ENCODE results near the gene IQGAP3.
"Not testable (repeated sequence)": the region's sequence is repeated elsewhere in the genome, so short reads cannot be mapped to it uniquely, and the experiment has no call there.

Gene IQGAP3, protein sequence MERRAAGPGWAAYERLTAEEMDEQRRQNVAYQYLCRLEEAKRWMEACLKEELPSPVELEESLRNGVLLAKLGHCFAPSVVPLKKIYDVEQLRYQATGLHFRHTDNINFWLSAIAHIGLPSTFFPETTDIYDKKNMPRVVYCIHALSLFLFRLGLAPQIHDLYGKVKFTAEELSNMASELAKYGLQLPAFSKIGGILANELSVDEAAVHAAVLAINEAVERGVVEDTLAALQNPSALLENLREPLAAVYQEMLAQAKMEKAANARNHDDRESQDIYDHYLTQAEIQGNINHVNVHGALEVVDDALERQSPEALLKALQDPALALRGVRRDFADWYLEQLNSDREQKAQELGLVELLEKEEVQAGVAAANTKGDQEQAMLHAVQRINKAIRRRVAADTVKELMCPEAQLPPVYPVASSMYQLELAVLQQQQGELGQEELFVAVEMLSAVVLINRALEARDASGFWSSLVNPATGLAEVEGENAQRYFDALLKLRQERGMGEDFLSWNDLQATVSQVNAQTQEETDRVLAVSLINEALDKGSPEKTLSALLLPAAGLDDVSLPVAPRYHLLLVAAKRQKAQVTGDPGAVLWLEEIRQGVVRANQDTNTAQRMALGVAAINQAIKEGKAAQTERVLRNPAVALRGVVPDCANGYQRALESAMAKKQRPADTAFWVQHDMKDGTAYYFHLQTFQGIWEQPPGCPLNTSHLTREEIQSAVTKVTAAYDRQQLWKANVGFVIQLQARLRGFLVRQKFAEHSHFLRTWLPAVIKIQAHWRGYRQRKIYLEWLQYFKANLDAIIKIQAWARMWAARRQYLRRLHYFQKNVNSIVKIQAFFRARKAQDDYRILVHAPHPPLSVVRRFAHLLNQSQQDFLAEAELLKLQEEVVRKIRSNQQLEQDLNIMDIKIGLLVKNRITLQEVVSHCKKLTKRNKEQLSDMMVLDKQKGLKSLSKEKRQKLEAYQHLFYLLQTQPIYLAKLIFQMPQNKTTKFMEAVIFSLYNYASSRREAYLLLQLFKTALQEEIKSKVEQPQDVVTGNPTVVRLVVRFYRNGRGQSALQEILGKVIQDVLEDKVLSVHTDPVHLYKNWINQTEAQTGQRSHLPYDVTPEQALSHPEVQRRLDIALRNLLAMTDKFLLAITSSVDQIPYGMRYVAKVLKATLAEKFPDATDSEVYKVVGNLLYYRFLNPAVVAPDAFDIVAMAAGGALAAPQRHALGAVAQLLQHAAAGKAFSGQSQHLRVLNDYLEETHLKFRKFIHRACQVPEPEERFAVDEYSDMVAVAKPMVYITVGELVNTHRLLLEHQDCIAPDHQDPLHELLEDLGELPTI (N-terminal part only)

DNA sequence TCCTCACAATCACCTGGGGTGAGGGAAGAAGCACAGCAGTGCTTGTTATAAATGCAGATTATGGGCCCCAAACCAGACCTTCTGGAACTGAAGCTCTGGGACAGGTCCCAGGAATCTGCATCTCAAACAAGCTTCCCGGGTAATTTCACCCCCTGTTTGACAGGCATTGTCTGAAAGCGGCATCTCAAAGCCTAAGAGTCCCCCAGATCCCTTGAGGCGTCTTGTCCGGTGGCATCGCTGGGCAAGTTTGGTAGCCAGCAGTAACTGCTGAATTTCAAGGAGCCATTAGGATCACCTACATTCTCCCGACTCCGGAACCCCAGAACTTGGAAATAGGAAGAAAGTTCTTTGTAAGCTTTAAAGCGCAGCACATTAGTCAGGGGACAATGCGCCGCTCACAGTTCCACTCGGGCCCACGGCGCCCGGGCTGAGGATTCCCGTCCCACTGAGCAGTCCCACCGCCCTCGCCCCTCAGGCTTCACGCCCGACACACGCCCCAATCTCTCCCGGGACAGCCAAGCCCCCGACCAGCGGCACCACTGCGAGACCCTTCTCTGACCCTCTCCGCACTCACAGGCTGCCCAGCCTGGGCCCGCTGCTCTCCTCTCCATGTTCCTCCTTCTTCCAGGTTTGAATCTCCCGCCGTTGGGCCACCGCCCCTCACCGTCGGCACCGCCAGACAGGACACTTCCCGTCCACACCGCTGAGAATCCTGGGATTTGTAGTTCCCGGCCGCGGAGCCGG, at the start of gene IQGAP3:
Gene IQGAP3 (minus strand): TSS at position 647 of the 744 bp plus-strand sequence. CDS start 36 bp downstream, at position 611.
- peak; percentile 88 for DNase-seq

DNA sequence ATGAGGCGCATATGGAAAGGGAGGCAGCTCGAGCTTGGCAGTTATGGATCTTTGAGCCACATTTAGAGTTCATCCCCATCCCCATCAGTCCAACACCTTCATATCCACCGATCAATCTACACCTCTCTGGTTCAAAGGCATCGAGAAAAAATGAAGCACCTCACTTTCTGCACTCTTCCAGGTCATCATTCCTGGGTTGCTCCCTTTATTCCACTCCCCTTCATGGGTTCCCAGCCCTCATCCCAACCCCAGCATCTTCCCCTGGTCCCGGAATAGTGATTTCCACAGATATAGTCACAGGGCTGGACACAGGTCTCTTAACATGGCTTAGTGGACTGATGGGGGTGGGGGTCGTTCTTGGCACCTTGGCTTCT, 47.2 kb upstream of the IQGAP3 start:
- DNase-seq = no peak

DNA sequence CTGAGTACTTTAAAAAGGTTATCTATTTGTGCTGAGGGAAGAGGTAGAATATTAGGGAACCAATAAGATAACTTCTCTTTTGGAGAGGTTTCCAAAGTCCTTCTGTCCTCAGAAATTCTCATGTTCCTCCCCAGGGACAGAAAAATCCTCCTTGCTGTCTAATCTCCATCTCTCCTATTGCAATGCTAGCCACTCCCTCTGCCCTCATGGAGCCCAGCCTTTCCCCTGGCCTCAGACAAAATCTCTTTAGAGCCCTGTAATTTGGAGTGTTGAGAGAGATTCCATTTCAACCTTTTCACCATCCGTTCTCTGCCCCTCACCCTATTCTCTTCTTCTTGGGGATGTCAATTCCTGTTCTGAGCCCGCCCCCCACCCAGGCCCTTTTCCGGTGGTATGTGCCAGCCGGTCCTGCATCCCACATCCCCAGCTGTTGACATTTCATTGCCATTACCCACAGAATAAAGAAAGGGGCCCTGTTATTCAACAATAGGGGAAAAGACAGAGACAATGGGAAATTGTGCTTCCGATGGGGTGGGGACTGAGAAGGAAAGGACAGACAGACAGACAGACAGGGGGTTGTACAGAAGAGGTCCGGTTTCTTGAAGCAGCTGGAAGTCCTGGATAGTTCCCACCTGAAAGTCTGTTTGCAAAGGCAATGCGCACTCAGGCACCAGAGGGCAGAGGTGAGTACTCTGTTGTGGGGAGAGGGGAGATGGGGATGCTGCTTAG, 46.7 kb upstream of the IQGAP3 start, which contains the start of gene HAPLN2:
Gene HAPLN2 (plus strand): TSS at position 563 of the 729 bp plus-strand sequence. CDS start 4,076 bp downstream, outside the sequence.
- peak; percentile 75 for DNase-seq

DNA sequence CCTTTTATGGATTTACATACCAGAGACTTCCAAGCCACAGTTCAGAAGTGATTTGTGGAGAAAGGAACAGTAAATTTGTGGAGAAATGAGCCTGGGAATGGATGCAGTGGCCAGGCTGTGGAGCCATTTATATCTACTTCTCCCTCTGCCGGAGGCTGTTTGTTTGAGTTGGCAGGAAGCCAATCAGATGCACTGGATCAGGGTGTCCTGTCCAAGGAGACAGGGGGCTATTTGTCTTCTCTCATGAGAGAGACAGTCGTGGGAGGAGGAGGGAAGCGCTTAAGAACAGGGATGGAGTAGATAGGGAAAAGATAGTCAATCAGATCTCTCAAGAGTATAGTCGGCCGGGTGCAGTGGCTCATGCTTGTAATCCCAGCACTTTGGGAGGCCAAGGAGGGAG, 44.1 kb upstream of the IQGAP3 start:
- DNase-seq = no peak

DNA sequence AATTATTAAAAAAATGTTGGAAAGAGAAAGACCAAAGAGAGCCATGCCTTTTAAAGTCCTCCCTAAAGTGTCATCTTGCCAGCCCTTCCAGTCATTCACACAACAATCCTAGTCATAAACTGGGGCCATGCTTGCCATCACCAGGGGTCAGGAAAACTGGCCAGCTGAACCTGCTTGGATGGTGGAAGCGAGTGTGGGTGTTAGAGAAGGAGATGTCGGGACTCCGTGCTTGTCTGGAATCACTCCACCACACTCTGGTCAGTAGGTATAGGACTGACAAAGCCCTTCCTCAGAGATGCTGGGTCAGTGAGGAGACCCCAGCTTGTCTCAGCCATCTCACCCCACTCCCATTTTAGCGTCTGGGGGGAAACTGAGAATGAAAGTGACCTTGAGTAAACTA, 43.6 kb upstream of the IQGAP3 start:
- no peak for DNase-seq

DNA sequence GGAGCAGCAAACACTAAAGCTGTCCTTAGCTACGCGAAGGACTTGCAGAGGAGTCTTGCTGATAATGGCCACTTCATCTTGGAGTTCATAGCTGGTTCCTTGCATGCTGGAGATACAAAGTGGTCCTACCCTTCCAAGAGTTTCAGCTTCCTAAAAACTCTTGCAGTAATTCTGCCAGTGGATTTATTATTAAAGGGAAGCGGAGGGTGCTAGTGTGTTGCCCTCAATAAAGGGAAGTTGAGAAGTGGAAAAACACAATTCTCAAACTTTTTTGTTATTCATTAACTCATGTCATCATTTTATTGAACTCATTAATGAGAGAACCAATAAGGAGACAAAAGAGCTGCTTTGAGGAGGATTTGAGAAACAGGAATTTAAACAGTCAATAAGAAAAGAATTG, 40.3 kb upstream of the IQGAP3 start:
- no peak for DNase-seq

DNA sequence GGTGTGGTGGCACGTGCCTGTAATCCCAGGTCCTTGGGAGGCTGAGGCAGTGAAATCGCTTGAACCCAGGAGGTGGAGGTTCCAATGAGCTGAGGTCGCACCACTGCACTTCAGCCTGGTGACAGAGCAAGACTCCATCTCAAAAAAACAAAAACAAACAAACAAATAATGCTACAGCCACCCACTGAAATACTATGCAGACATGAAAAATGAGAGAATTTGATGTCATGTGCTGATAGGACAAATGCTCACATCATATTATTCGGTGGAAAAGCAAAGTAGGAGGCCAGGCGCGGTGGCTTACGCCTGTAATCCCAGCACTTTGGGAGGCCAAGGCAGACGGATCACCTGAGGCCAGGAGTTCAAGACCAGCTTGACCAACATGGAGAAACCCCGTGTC, 37.7 kb upstream of the IQGAP3 start:
- not testable (repeated sequence) for DNase-seq

DNA sequence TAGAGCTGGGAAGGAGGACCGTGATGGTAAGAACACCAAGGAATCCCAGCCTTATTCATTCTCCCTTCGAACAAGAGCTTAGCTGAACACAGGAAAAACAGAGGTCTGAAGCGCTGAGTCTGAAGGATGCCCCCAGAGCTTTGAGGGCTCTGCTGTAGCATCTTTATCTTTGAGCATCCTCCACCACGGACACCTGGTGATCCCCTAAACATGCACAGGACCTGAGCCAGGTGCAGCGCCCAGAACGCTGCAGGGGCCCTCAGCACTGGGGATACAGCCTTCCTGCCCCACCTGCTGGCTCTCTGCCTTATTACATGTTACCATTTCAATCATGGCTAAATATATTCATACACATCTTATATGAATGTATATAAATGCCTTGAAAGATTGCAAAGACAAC, 36.6 kb upstream of the IQGAP3 start:
- peak; percentile 85 for DNase-seq

DNA sequence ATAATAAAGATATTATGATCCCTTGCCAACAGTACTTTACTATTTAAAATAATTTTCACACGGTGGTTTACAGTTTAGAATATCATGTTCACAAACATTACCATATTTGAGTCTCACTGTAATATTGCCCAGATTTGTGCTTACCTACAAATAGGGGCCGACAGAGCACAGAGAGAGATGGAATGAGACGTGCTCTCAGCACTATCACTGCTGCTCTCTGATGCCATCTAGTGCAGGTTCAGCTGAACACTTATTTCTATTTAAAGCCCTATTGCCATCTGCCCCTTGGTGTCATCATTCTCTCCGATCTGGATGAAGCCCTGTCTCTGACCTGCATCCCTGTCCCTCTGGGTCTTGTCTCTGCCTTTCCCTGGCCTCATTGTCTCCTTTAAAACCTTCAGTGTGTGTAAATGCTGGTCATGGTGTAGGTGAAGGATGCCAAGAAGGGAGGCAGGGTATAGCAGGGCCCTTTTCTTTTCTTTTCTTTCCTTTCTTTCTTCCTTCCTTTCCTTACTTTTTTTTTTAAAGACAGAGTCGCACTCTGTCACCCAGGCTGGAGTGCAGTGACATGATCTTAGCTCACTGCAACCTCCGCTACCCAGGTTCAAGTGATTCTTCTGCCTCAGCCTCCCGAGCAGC, 35.8 kb upstream of the IQGAP3 start:
- peak; percentile 98 for DNase-seq

DNA sequence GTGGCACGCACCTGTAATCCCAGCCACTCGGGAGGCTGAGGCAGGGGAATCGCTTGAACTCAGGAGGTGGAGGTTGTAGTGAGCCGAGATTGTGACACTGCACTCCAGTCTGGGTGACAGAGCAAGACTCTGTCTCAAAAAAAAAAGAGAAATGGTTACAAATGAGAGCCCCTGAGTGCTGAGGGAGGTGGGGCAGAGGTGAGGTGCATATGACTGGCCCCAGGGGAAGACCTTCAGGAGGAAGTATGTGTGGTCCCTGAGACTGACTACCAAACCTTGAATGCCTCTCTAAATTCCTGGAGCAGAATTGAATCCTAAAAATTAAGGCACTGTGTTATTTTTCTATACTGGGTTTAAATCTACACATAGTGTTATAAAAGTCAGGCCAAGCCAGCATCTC, 35.0 kb upstream of the IQGAP3 start:
- DNase-seq = not testable (repeated sequence)

DNA sequence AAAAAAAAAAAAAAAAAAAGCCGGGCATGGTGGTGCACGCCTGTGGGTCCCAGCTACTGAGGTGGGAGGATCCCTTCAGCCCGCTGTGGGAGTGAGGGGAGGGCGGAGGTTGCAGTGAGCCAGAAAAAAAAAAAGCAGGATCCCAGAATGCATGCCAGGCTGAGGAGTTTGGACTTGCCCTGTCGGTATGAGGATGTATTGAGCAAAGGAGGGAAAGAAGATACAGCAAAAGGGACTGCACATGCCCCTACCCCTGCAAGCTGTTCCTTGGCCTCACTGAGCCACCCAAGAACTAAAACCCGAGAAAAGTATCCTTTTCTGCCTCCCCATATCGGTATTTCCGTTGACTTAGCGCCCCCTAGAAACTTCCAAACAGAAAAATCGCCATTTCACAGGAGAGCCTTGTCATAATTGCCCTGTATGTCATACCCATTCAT, 30.2 kb upstream of the IQGAP3 start:
- peak; percentile 52 for DNase-seq

DNA sequence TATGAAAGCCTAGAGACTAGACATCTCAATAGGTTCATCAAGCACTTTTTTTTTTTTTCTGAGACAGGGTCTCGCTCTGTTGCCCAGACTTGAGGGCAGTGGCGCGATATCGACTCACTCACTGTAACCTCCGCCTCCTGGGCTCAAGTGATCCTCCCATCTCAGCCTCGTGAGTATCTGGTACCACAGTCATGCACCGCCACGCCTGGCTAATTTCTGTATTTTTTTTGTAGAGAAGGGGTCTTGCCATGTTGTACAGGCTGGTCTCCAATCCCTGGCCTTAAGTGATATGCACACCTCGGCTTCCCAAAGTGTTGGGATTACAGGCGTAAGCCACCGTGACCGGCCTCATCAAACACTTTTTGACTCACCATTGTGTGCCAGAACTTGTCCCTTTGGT, 29.5 kb upstream of the IQGAP3 start:
- no peak for DNase-seq

DNA sequence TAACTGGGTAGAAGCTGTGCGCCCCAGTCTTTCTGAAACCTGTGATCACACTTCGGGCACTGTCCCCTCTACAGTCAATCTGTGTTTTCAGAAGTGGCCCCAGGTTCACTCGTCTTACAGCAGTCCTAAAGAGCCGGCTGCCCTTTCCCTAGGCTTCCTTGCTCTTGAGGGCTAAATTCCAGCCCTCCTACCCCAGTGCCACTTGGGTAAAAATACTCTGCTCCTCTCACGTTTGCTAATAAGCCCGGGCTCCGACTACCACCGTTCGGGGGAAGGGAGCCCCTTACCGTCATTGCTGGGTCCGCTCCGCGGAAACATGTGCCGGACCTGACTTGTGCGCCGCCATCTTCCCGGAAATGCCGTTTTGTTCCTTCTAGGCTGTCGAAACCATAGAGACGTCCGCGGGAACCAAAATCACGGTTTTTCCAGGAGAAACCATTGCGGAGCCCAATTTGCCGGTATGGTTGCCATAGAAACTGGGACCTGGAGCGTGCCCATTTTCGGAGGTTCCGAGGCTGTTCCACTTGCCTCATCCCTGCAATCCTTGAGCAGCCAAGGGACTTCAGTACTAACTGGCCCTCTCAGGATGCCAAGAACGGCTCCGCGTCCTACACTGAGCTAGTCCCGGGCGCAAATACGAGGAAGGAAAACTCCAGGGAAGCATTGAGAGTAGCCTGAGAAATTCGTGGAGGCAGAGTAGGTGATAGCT, 28.9 kb upstream of the IQGAP3 start, which contains the start of gene GPATCH4:
Gene GPATCH4 (minus strand): TSS at position 358 of the 709 bp plus-strand sequence.
- DNase-seq = peak; percentile 98

DNA sequence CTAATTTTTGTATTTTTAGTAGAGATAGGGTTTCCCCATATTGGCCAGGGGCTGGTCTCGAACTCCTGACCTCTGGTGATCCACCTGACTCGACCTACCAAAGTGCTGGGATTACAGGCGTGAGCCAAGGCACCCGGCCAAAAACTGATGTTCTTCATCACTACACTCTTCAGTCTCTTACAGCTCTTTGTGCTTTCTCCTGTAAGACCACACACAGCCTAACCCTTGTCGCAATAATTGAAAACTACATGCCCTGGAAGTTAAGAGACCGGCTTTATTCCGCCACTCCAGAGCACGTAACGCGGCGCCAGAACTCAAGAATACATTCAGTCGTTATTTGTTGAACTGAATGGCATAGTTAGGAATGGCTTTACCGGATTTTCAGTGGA, 28.4 kb upstream of the IQGAP3 start:
- DNase-seq = no peak

DNA sequence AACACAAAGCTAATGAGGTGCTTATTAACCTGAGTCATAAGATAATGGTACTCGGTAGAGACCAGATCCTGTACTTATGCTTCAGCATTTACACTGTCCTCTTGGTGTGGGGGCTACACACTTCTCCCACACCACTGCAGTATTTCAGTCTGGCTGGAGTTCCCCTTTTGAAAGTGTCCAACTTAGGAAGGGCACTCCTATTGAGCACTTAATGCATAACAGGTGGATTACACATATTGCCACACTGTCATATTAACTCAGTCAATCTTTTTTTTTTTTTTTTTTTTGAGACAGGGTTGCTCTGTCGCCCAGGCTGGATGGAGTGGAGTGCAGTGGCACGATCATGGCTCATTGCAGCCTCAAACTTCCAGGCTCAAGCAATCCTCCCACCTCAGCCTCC, 27.4 kb upstream of the IQGAP3 start:
- no peak for DNase-seq

DNA sequence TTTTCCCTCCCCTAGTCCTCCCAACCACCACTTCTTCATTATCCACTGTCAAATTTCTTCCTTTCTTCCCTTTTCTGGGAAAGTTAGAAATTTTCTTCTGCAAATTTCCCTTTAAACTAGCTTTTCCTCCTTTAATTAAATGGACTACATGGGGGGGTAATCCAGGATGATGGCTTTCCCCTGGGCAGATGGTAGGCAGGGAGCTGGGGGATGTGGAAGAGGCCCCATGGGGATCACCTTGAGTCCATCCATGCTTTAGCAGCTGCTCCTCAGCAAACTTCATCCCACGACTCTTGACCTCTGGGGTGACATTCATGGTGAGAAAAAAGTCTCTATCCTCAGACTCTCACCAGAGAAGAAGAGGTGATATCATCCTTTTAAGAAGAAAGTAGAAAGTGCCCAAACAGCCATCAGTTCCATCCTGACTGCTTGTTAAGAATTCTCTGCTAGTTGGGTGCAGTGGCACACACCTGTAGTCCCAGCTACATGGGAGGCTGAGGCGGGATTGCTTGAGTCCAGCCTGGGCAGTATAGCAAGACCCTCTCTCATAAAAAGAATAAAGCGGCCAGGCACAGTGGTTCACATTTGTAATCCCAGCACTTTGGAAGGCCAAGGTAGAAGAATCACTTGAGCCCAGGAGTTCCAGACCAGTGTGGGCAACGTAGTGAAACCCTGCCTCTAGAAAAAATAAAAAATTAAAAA, 26.5 kb upstream of the IQGAP3 start:
- DNase-seq = no peak

DNA sequence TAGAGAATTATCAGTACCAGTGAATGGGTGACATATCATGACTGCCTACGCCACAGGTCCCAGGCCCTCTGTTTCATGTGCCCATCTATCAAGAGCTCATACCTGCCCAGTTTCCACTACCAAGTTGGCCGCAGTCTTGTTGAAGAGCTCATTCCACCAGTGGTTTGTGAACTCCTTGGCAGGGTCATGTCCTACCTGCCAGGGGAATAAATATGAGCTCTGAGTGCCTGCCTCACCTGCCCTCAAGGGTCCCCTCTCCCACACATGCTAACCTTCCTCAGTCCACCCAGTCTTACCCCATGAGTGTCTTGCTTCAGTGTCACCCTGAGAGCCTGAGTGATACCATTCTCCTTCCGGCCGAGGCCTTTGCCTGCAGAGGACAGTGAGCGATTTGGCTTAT, 25.8 kb upstream of the IQGAP3 start:
- DNase-seq = no peak

DNA sequence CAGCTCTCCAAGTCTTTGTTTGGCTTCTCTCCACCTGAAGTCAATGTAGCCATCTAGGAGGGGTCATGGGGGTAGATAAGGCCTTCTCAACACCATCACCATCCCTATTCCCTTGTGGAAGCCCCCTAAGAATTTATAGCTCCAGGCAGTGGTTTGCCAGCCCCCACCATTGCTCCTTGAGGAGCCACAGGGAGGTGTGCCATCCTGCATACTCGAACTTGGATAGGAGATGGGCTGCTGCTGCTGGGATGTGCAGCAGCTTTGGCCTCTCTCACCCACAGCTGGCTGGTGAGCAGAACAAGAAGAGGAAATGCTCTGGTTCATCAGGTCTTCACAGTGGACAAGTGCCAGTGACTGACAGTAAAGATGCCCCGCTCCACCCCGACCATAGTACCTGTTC, 24.1 kb upstream of the IQGAP3 start:
- no peak for DNase-seq

DNA sequence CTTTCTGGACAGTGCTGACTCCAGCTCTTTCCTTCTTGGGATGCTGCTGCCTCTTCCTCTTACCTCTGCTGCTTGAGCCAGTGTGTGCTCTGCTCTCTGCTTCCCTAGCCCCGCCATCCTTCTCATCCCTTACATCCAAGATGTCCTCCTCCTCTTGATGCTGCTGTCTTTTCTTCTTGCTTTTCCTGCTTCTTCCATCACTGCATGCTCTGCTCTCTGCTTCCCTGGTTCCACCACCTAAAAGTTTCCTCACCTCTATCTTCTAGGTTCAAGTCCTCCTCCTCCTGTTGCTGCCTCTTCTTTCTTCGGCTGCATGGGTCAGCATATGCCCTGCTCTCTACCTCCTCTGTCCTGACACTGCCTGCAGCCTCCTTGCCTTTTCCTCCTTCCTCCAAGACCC, 22.7 kb upstream of the IQGAP3 start:
- no peak for DNase-seq
